A204.1 (cell line): Measurements from ENCODE around the gene ANKRD52.
"Not testable (repeated sequence)": the region's sequence is repeated elsewhere in the genome, so short reads cannot be mapped to it uniquely, and the experiment has no call there.

ENCODE experiments used
- FAIRE-seq: peaks from 2 replicates; lab custom pipeline; 2012; peaks lifted over from hg19 to GRCh38; lab: Jason Lieb, UNC

ANKRD52 gene

DNA sequence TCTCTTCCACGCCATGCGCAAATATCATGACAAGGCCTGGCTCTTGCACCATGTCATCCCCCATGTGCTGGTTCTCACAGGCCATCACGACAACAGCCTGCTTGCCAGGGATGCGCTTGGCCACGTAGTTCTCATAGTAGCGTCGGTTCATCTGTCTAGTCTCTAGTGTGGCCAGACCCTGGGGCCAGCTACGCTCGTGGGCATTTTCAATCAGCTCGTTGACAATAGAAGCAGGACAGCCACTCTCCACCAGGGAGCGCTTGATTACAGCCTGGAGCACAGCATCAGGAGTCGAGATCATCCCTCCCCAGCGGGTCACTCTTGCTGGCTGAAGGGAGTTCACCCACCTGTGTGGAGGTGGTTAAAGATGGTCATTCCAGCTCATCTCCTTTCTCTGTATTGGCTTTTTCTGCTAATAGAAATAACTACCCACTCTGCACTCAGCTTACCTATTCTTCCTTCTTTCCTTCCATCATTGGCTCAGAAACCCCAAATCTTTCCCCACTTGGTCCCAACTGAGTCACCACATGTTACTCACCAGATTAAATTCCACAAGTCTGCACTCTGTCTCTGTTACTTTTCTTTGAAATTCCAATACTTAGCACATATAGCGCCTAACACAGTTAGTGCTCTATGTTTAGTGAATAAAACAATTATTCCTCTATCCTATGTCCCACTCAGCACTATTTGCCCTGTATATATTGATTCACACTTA lies 51.6 kb downstream of the ANKRD52 start:
- no peak for FAIRE-seq

DNA sequence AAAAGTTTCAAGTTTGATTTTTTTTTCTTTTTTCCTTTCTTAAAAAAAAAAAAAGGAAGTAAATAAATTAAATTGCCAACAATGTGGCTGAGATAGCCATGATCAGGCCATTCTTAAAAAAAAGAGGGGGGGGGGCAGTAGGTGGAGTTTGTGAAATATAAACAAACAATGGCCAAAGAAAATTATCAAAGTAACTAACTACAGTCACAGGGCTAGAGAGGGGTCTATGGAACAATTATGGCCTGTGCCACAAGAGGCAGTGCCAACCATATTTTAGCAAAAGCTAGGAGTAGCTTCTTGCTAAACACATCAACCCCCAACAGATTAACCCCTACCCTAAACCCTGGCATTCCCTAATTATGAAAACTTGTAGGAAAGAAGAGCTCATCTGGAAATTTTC lies 52.7 kb downstream of the ANKRD52 start:
- FAIRE-seq: no peak

DNA sequence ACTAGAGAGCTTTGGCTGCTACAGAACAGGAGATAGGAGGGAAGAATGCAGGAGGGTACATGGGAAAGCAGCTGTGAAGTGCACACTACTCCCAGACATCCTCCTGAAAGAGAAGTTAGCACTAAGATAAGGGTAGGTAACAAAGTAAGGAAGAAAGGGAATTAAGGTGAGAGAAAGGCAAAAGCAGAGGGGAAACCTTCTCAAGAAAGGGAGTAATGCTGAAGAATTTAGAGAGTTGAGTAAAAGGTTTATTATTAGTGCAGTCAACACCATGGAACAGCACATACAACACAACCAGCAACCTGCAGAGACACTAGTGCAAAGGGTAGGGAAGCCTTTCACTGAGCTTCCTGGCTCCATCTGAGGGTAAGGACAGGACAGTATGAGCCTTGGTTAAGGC lies 53.9 kb downstream of the ANKRD52 start:
- no peak for FAIRE-seq

DNA sequence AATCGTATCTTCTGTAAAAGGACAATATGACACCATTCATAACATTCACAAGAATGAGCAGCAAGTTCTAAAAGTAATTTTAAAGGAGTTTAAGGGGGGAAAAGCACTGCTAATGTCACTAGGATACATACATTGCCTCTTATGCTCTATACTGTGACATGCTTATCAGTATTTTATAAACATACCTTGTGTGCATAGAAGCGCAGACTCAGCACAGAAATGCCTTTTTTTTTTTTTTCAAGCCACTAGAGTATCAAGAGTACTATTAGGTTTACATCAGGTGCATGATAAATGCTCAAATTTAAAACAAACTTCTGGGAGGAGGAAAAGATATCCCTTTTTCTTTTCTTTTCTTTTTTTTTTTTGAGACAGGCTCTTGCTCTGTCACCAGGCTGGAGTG lies 55.3 kb downstream of the ANKRD52 start:
- FAIRE-seq: no peak

DNA sequence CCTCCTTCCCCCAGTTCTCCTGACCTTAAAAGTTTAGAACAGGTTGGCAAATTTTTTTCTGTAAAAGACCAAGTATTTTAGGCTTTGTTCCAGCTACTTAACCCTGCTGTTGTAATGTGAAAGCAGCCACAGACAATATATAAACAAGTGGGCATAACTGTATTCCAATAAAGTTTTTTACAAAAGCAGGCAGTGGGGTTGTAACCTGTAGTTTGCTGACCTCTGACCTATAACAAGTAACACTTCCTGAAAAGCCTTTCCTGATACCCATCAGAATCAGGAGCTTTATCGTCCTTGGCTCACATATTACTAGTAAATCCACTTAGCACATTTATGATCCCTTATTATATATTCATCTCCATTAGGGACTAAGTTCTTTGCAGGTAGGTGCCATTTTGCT lies 55.8 kb downstream of the ANKRD52 start:
- FAIRE-seq: no peak

DNA sequence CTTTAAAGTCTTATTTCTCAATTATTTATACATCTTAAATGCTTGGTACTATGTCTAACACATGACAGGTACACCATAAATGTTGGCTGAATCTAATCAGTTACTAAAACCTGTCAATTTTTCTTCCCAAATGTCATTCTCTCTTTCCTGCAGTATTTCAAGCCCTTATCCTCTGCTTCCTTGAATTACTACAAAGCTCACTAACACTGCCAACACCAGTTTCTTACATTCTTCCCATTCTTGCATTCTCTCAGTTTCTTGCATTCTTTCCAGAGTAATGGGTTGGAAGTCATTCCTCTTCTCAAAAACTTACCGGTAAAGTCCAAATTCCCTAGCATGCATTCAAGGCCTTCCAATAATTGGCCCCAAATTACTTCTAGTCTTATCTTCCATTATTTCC lies 59.3 kb downstream of the ANKRD52 start:
- no peak for FAIRE-seq

DNA sequence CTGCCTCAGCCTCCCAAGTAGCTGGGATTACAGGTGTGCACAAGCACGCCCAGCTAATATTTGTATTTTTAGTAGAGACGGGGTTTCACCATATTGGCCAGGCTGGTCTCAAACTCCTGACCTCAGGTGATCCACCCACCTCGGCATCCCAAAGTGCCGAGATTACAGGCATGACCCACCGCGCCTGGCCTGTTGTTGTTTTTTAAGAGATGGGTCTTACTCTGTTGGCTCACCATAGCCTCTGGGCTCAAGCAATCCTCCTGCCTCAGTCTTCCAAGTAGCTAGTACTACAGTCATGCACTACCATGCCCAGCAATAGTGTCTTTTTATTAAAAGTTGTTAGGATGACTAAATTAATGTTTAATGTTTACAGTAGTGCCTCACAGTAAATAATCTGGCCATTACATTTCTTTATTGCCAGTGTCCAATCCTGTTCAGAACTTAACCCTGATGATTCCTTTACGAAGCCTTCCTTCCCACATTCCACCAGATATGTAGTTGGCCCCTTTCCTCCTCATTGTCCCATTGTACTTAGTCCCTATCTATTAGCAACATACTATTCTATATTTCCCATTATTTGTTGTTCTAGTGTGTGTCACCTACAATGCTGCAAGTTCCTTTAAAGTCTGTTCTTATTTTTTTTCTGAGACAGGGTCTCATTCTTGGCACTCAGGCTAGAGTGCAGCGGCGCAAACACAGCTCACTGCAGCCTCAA lies 60.1 kb downstream of the ANKRD52 start:
- FAIRE-seq: no peak

DNA sequence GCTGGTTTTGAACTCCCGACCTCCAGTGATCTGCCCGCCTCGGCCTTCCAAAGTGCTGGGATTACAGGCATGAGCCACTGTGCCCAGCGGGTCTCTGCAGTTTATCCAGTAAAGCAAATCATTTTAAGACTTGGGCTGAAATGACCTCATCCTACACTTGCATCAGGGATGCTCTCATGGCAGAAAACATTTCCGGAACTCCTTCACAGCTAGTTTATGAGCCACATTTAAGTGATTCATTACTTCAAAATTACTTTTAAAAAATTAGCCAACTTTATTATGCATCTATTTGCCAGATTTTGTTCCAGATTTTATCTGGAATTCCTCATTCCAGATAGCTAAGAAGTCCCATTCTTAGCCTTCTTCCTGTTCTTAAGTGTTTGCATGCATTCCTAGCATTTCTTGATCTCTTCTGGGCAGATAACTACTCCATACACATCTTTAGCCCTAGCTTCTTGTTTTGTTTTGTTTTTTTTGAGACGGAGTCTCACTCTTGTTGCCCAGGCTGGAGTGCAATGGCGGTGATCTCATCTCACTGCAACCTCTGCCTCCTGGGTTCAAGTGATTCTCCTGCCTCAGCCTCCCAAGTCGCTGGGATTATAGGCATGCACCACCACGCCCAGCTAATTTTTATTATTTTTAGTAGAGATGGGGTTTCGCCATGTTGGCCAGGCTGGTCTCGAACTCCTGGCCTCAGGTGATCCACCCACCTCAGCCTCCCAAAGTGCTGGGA lies 61.2 kb downstream of the ANKRD52 start:
- FAIRE-seq: not testable (repeated sequence)

DNA sequence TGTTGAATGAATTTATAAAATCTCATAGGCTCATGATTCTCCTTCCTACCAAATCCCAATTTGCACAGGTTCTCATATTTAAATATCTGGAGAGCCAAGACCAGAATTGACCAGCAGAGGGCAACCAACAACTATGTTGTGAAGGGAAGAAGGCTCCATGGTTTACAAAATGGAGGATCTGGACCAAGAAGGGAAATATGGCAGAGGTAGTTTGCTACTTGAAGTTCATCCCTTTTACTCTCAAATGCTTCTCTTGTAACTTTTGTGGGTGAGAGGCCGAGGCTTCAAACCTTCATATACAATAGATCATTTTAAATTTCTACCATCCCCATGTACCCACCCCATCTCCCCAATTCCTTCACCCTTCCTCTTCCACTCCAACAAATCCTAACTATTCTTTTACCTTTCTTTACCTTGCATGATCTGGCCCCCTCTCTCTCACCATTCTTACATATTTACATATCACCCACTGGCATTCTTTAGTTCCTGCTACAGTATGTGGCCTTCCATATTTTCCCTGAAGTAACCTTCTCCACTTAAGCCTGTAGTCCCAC lies 65.1 kb downstream of the ANKRD52 start:
- peak; percentile 95 for FAIRE-seq

DNA sequence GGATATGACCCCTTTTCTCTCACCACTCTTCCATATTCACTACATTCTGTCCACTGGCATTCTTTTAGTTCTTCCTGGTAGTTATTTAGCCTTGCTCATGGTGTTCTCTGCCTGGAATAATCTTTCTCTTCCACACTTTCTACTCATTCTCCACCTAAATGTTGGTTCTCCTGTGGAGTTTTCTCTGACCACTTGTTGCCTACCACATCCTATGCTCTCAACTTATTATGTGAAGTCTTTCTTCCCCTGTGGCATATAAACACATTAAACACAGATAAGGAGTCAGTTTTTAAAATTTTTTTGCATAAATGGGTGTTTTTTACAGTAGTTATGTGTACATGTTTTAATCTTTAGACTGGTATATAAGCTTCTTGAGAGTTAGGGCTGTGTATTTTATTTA lies 65.6 kb downstream of the ANKRD52 start:
- FAIRE-seq: no peak

DNA sequence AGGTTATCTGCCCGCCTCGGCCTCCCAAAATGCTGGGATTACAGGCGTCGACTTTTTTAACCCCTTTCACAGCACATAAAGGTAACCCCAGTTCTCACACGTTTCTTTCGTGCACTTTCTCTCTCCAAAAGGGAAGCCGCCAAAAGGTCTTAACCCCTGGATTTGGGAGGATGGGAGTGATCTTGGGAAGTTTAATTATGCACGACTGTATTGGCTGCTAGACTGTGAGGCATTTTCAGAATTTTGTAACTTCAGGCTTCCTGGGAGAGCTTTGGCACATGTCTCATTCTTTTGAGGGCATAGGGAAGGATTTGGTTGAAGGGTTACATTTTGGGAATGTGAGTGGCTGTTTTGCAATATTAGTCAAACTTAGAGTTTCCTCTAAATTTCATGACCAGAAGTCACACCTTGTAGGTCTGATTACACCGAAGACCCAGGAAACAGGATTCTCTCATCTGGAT lies 67.5 kb downstream of the ANKRD52 start:
- FAIRE-seq: no peak

DNA sequence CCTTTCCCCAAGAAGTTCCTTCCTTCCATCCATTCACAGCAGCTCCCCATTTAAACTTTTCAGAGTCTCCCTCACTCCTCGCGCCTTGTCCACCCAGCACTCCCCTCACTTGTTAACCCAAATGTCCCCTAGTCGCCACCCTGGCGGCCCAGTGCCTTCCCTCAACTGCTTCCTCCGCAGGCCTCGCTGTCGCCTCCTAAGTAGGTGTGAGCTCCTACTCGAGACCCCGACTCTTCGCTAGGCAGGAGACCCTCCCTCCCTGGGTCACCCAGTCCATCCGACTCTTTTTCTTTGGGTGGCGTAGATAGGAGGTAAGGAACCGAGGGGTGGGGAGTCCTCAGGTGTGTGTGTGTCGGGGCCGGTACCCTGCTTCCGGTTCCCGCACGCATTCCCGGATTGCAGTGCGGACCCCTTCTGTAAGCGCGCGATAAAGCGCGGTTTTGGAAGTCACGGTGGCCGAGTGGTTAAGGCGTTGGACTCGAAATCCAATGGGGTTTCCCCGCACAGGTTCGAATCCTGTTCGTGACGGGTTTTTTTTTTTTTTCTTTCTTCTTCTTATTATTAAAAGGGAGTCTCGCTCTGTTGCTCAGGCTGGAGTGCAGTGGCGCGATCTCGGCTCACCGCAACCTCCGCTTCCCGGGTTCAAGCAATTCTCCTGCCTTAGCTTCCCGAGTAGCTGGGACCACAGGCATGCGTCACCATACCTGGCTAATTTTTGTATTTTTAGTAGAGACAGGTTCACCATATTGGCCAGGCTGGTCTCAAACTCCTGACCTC lies 68.1 kb downstream of the ANKRD52 start:
- FAIRE-seq: no peak

DNA sequence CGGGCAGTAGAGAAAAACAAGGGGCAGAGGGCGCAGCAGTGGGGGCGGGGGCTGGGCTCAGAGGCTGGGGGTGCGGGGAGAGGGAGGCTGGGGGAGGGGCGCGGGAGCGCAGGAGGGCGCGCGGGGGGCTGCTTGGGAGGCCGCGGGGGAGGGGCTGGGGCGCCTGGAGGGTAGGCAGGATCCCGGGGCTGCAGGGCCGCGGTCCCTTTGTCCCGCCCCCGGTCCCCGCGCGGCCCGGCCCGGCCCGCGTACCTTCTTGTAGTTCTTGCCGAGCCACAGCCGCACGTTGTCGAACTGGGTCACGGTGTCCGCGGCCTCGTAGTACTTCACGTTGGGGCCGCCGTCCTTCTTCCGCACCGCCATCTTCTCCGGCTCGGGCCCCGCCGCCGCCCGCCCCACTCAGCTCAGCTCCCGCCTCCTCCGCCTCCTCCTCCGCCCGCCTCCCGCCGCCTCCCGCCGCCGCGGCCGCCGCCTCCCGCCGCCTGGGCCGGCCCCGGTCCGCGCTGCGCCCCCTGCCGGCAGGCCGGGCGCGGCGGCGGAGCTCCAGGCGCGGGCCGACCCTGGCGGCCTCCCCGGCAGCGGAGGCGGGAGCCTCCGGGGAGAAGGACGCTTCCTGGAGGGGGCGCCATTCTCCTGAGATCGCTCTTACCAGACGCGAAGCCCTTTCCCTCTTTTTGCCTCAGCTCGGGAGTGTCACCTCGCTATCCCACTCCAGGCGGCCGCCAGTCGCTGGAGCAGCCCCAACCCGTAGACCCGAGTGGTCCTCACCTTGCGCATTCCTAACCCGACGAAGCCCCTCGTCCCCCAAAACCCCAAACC lies 68.9 kb downstream of the ANKRD52 start, which contains the start of gene SMARCC2:
TSS of gene SMARCC2 (minus strand) at position 385 of the 819 bp plus-strand sequence. CDS start at position 363, 22 bp downstream.
- FAIRE-seq: no peak

DNA sequence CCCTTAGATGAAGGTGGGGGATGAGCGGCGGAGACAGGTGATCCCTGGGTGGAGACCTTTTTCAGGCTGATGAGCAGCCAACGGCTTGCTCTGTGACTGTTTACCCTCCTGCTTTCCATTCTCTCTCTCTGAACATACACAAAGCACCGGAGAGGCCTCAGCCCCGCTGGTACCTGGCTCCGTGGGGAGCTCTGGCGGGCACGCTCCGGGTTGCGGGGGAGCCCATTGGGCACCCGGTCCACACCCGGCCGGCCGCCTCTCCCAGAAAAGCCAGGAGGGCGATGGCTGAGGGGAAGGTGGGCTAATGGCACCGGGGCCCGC lies 69.4 kb downstream of the ANKRD52 start:
- FAIRE-seq: no peak

DNA sequence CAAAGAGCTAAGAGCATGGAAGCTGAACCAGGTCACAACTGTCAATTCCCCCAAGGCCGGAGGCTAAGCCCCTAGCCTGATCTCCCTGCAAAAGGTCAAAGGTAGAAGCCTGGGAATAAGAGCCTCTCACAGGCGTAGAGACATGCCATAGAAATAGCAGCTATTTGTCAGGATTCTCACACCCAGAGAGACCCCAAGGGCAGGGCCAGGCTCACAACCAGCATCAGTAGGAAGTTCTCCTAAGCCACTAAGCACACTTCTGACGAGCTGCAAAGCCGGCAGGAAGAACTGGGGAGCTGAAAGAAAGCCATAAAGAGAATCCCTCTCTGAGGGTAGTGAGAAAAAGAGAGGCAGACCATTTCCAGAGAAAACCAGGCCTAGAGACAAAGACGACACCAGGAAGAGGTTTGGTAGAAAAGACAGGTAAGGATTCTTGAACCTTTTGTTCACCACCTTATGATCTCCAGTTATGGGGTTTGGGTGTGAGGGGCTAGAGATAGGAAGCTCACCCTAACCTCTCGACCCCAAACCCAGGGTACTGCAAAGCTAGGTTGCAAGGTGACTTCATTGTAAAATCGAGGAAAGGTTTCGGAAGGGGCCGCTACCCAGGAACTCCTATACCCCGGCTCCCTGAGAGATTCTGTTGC lies 69.9 kb downstream of the ANKRD52 start:
- no peak for FAIRE-seq
